Smooth muscle cell (in vitro differentiated cells): ENCODE results near the gene IGFBP2. TPM values are rescaled to one million over a fixed set of nuclear protein-coding genes. Genes with fewer than 3 reads are reported as not detected.

Source experiments
- DNase-seq: peaks from one replicate; lab custom pipeline; 2025; ENCODE audit not compliant: unreplicated experiment; lab: John Stamatoyannopoulos, UW
- H2AFZ ChIP-seq: fragments of 200-600 bp; sonication (generic); 2 replicates; pipeline ENCODE4 v1.6.0; 2016; ENCODE audit warnings: antibody characterized with exemption, low read depth, mild to moderate bottlenecking
- H3F3A ChIP-seq: fragments of 200-600 bp; sonication (generic); 2 replicates; pipeline ENCODE4 v1.6.0; 2017; ENCODE audit warnings: antibody characterized with exemption, low read depth
- H3K27ac ChIP-seq: fragments of 200-600 bp; sonication (generic); 2 replicates; pipeline ENCODE4 v1.5.1; 2016; ENCODE audit warnings: low read depth, mild to moderate bottlenecking
- H3K27me3 ChIP-seq: fragments of 200-600 bp; sonication (generic); 2 replicates; pipeline ENCODE4 v1.6.1; 2016; ENCODE audit warnings: low read depth, mild to moderate bottlenecking
- H3K36me3 ChIP-seq: fragments of 200-600 bp; sonication (generic); 2 replicates; pipeline ENCODE4 v1.5.1; 2016; ENCODE audit warnings: low read depth
- H3K4me1 ChIP-seq: fragments of 200-600 bp; sonication (generic); 2 replicates; pipeline ENCODE4 v1.5.1; 2016; ENCODE audit warnings: low read depth
- H3K4me2 ChIP-seq: fragments of 200-600 bp; sonication (generic); 2 replicates; pipeline ENCODE4 v1.6.0; 2016; ENCODE audit warnings: mild to moderate bottlenecking
- H3K4me3 ChIP-seq: fragments of 200-600 bp; sonication (generic); 2 replicates; pipeline ENCODE4 v1.5.1; 2016; ENCODE audit warnings: mild to moderate bottlenecking
- H3K79me2 ChIP-seq: fragments of 200-600 bp; sonication (generic); 2 replicates; pipeline ENCODE4 v1.6.0; 2016; ENCODE audit warnings: low read depth, mild to moderate bottlenecking
- H3K9ac ChIP-seq: fragments of 200-600 bp; sonication (generic); 2 replicates; pipeline ENCODE4 v1.6.0; 2016; ENCODE audit warnings: low read depth
- H3K9me3 ChIP-seq: fragments of 200-600 bp; sonication (generic); replicated peaks from 2 replicates; pipeline ENCODE4 v1.5.1; 2016; ENCODE audit warnings: low read depth
- H4K20me1 ChIP-seq: fragments of 200-600 bp; sonication (generic); 2 replicates; pipeline ENCODE4 v1.6.0; 2016; ENCODE audit warnings: low read depth
- CTCF ChIP-seq: fragments of 200-600 bp; sonication (generic); IDR thresholded peaks from 2 replicates; pipeline ENCODE4 v1.5.1; 2017; ENCODE audit warnings: borderline replicate concordance, mild to moderate bottlenecking, antibody characterized with exemption; ENCODE audit not compliant: insufficient read depth, poor library complexity, severe bottlenecking
- WGBS: methylation state at CpG from one replicate; pipeline ENCODE4 v1.1.7; 2016; ENCODE audit warnings: low lambda C conversion rate; 5-methylcytosine and 5-hydroxymethylcytosine counted together
- polyA plus RNA-seq: library from polyadenylated mRNA; unstranded; fragments of >200 nt; fragmentation: Nextera tagmentation; extraction: Ambion mirVana; gene quantifications from 2 replicates; pipeline ENCODE4 v1.2.1, GENCODE V29; 2016
- total RNA-seq: library from RNA; depleted of rRNA; stranded (reverse); fragments of >200 nt; gene quantifications from 2 replicates; pipeline ENCODE4 v1.2.3, GENCODE V29; 2014

The IGFBP2 gene
- total and polyA plus RNA-seq, 2 experiments from 2014 or later, result 143 to 225 TPM

GRCh38 chr2:216621292-216621691 is 11.9 kb upstream of the IGFBP2 start:
- Histone ChIP-seq H3K4me3 (no peak overlapping the region), H3K9ac (no peak overlapping the region), H3K79me2 (no peaks in the 10 kb centered on the region), H3K9me3 (no peaks in the 10 kb centered on the region), H4K20me1 (no peaks in the 10 kb centered on the region), H3K4me2 (peak overlapping the region; percentile 51), H3F3A (no peaks in the 10 kb centered on the region), H2AFZ (peak overlapping the region; percentile 72), H3K36me3 (no peaks in the 10 kb centered on the region), H3K27me3 (no peaks in the 10 kb centered on the region), H3K27ac (peak overlapping the region; percentile 7), H3K4me1 (peaks cover 30% of the 10 kb centered on the region)
- DNase-seq, result no peak
- 31% methylated on average over 4 of the region's 4 CpGs for WGBS
- no peak for TF ChIP-seq CTCF

GRCh38 chr2:216622526-216622925 is 10.7 kb upstream of the IGFBP2 start:
- H3K36me3 ChIP-seq, result no peaks in the 10 kb centered on the region
- no peak overlapping the region for H3K4me3 ChIP-seq
- no peaks in the 10 kb centered on the region for H3F3A ChIP-seq
- H4K20me1 ChIP-seq, result no peaks in the 10 kb centered on the region
- H3K79me2 ChIP-seq, result no peaks in the 10 kb centered on the region
- H3K27ac ChIP-seq, result no peak overlapping the region
- H3K9me3 ChIP-seq, result no peaks in the 10 kb centered on the region
- H3K27me3 ChIP-seq, result no peaks in the 10 kb centered on the region
- no peak overlapping the region for H3K4me2 ChIP-seq
- 47% methylated on average over 4 of the region's 4 CpGs for WGBS
- no peak overlapping the region for H3K9ac ChIP-seq
- no peak for TF ChIP-seq CTCF
- peaks cover 30% of the 10 kb centered on the region for H3K4me1 ChIP-seq
- no peak overlapping the region for H2AFZ ChIP-seq
- DNase-seq, result no peak

GRCh38 chr2:216624251-216624650 is 9.0 kb upstream of the IGFBP2 start:
- no peaks in the 10 kb centered on the region for H3K9me3 ChIP-seq
- H3K27me3 ChIP-seq, result no peaks in the 10 kb centered on the region
- no peak overlapping the region for H3K9ac ChIP-seq
- H3K4me3 ChIP-seq, result no peak overlapping the region
- no peaks in the 10 kb centered on the region for H3K79me2 ChIP-seq
- no peaks in the 10 kb centered on the region for H4K20me1 ChIP-seq
- DNase-seq, result no peak
- H3K4me1 ChIP-seq, result peaks cover 23% of the 10 kb centered on the region
- no peak overlapping the region for H3K4me2 ChIP-seq
- WGBS, result 87% methylated on average over 2 of the region's 2 CpGs
- H2AFZ ChIP-seq, result no peak overlapping the region
- no peak overlapping the region for H3K27ac ChIP-seq
- TF ChIP-seq CTCF, result no peak
- no peaks in the 10 kb centered on the region for H3F3A ChIP-seq
- H3K36me3 ChIP-seq, result no peaks in the 10 kb centered on the region

GRCh38 chr2:216626168-216626874 is 6.9 kb upstream of the IGFBP2 start:
- H3K4me3 ChIP-seq, result no peak overlapping the region
- WGBS, result 78% methylated on average over 7 of the region's 7 CpGs

More at GRCh38 chr2:216626168-216626874, 6.9 kb upstream of the IGFBP2 start:
- Histone ChIP-seq H2AFZ (no peak overlapping the region), H3K9me3 (no peaks in the 10 kb centered on the region), H3K79me2 (no peaks in the 10 kb centered on the region), H3K27ac (no peak overlapping the region), H3K4me1 (peaks cover 3% of the 10 kb centered on the region), H3K9ac (no peak overlapping the region), H3F3A (no peaks in the 10 kb centered on the region), H3K4me2 (no peak overlapping the region), H3K36me3 (no peaks in the 10 kb centered on the region), H3K27me3 (no peaks in the 10 kb centered on the region), H4K20me1 (no peaks in the 10 kb centered on the region)
- no peak for TF ChIP-seq CTCF
- no peak for DNase-seq
